HG03045 (cell line): ENCODE measurements around the gene RTP3.

ENCODE experiments used
- ATAC-seq: cut with Tn5 transposase; IDR thresholded peaks from one replicate; pipeline ENCODE4 v1.9.1; 2021; ENCODE audit warnings: mild to moderate bottlenecking, moderate library complexity; ENCODE audit not compliant: unreplicated experiment

The RTP3 gene

GRCh38 chr3:46497556-46498265 is at the start of gene RTP3:
RTP3 (plus strand) TSS chr3:46497976; CDS start chr3:46498063, 87 bp downstream.
- ATAC-seq, result no peak

GRCh38 chr3:46448721-46449120 is 49.1 kb upstream of the RTP3 start:
- ATAC-seq, result no peak

GRCh38 chr3:46449755-46450552 is 47.8 kb upstream of the RTP3 start:
- no peak for ATAC-seq

- ATAC-seq, result no peak
These were observed 44.1 kb upstream of the RTP3 start for GRCh38 chr3:46453526-46454208.

- no peak for ATAC-seq
These were observed 43.6 kb upstream of the RTP3 start for GRCh38 chr3:46454209-46454595.

GRCh38 chr3:46454606-46455005 is 43.2 kb upstream of the RTP3 start:
- ATAC-seq, result no peak

- ATAC-seq, result no peak
These were observed 42.3 kb upstream of the RTP3 start for GRCh38 chr3:46455231-46456115.

- ATAC-seq, result no peak
These were observed 41.7 kb upstream of the RTP3 start for GRCh38 chr3:46456118-46456517.

- ATAC-seq, result no peak
These were observed 37.7 kb upstream of the RTP3 start for GRCh38 chr3:46460051-46460450.

GRCh38 chr3:46462111-46462510 is 35.7 kb upstream of the RTP3 start:
- ATAC-seq, result no peak

- no peak for ATAC-seq
These were observed 35.3 kb upstream of the RTP3 start for GRCh38 chr3:46462511-46462910.

- no peak for ATAC-seq
These were observed 34.5 kb upstream of the RTP3 start for GRCh38 chr3:46463120-46463867.

- ATAC-seq, result no peak
These were observed 33.9 kb upstream of the RTP3 start for GRCh38 chr3:46463868-46464241.

GRCh38 chr3:46464326-46465195 is 33.2 kb upstream of the RTP3 start, which contains the start of gene LTF:
LTF (minus strand) TSS chr3:46464905; CDS start chr3:46464867, 38 bp downstream.
- ATAC-seq, result no peak

- no peak for ATAC-seq
These were observed 32.6 kb upstream of the RTP3 start for GRCh38 chr3:46465196-46465520.

- ATAC-seq, result no peak
These were observed 31.5 kb upstream of the RTP3 start for GRCh38 chr3:46466273-46466672.

- ATAC-seq, result no peak
These were observed 30.8 kb upstream of the RTP3 start for GRCh38 chr3:46466871-46467403.

- no peak for ATAC-seq
These were observed 30.2 kb upstream of the RTP3 start for GRCh38 chr3:46467562-46467961.
